NCI-H345 treated with DMSO at 0.1 percent for 48 hours (cell line): ENCODE data around the gene CEP85L.

Experiments
- DNase-seq: peaks from one replicate; lab custom pipeline; 2025; ENCODE audit not compliant: unreplicated experiment; lab: John Stamatoyannopoulos, UW

Gene CEP85L

GRCh38 chr6:118651282-118652050 lies at the start of gene CEP85L:
CEP85L (minus strand) TSS chr6:118651591; CDS start chr6:118651269, 322 bp downstream.
- DNase-seq: peak; percentile 83

GRCh38 chr6:118700531-118700930 lies 49.1 kb upstream of the CEP85L start:
- no peak for DNase-seq

- no peak for DNase-seq
Observed at GRCh38 chr6:118697554-118697953, 46.2 kb upstream of the CEP85L start.

- DNase-seq: no peak
Observed at GRCh38 chr6:118696271-118696670, 44.9 kb upstream of the CEP85L start.

GRCh38 chr6:118693562-118693961 lies 42.2 kb upstream of the CEP85L start:
- DNase-seq: no peak

GRCh38 chr6:118685823-118686449 lies 34.5 kb upstream of the CEP85L start:
- DNase-seq: no peak

- DNase-seq: no peak
Observed at GRCh38 chr6:118683881-118684872, 32.8 kb upstream of the CEP85L start.

- DNase-seq: no peak
Observed at GRCh38 chr6:118680452-118681095, 29.2 kb upstream of the CEP85L start.

GRCh38 chr6:118679327-118679901 lies 28.0 kb upstream of the CEP85L start:
- no peak for DNase-seq

- DNase-seq: no peak
Observed at GRCh38 chr6:118678866-118679265, 27.5 kb upstream of the CEP85L start.

GRCh38 chr6:118677193-118677592 lies 25.8 kb upstream of the CEP85L start:
- DNase-seq: no peak

- DNase-seq: no peak
Observed at GRCh38 chr6:118675225-118675624, 23.8 kb upstream of the CEP85L start.

GRCh38 chr6:118674772-118675171 lies 23.4 kb upstream of the CEP85L start:
- DNase-seq: no peak

GRCh38 chr6:118672678-118673077 lies 21.3 kb upstream of the CEP85L start:
- no peak for DNase-seq

GRCh38 chr6:118669561-118669960 lies 18.2 kb upstream of the CEP85L start:
- DNase-seq: no peak

- DNase-seq: no peak
Observed at GRCh38 chr6:118668761-118669385, 17.5 kb upstream of the CEP85L start.

- DNase-seq: no peak
Observed at GRCh38 chr6:118667988-118668387, 16.6 kb upstream of the CEP85L start.

- no peak for DNase-seq
Observed at GRCh38 chr6:118665011-118665410, 13.6 kb upstream of the CEP85L start.

- no peak for DNase-seq
Observed at GRCh38 chr6:118663993-118664985, 12.9 kb upstream of the CEP85L start.
